Natural killer cell (primary cell): Measurements from ENCODE around the gene HNRNPAB. TPM values are rescaled to one million over a fixed set of nuclear protein-coding genes. Genes with fewer than 3 reads are reported as not detected.

Experiments
- ATAC-seq, 3 donors: fragments of 150-1000 bp in 2 of 3; fragments of 200-7000 bp in 1 of 3; cut with Tn5 transposase; 1 replicate in 1 of 3; 2 replicates in 2 of 3; pipeline ENCODE4 v1.10.0; 2021; ENCODE audit warnings: mild to moderate bottlenecking in 2 of 3, moderate library complexity in 2 of 3
- DNase-seq, 2 donors: peaks; one replicate each; pipeline versions ENCODE4 v3.0.0 to v3.0.0-alpha.2; 2013 to 2021; ENCODE audit warnings: mixed read lengths in 1 of 2
- H3K27ac ChIP-seq: one replicate; pipeline ENCODE4 v1.5.1; 2013; ENCODE audit warnings: mild to moderate bottlenecking, low read length
- H3K27me3 ChIP-seq: one replicate; pipeline ENCODE4 v1.6.1; 2013; ENCODE audit warnings: low read length; ENCODE audit not compliant: control insufficient read depth, insufficient read depth
- H3K36me3 ChIP-seq: one replicate; pipeline ENCODE4 v1.6.1; 2013; ENCODE audit warnings: low read length; ENCODE audit not compliant: control insufficient read depth, insufficient read depth
- H3K4me1 ChIP-seq: one replicate; pipeline ENCODE4 v1.6.1; 2013; ENCODE audit warnings: low read length; ENCODE audit not compliant: control insufficient read depth, insufficient read depth
- H3K4me3 ChIP-seq: one replicate; pipeline ENCODE4 v1.5.1; 2013; ENCODE audit warnings: low read length
- H3K9me3 ChIP-seq: one replicate; pipeline ENCODE4 v1.6.1; 2013; ENCODE audit warnings: low read length; ENCODE audit not compliant: control insufficient read depth, insufficient read depth
- H3K27ac Mint-ChIP-seq, 2 donors: one replicate each; pipeline ENCODE4 v1.8.0; 2022; ENCODE audit warnings: mild to moderate bottlenecking in 2 of 2, mixed read lengths in 2 of 2, moderate library complexity in 1 of 2
- H3K27me3 Mint-ChIP-seq, 2 donors: one replicate each; pipeline ENCODE4 v1.8.0; 2022; ENCODE audit warnings: low read depth in 2 of 2, mixed read lengths in 2 of 2
- H3K36me3 Mint-ChIP-seq: one replicate; pipeline ENCODE4 v1.8.0; 2022; ENCODE audit warnings: mixed read lengths
- H3K4me1 Mint-ChIP-seq, 2 donors: one replicate each; pipeline ENCODE4 v1.8.0; 2022; ENCODE audit warnings: mixed read lengths in 2 of 2
- H3K4me3 Mint-ChIP-seq: one replicate; pipeline ENCODE4 v1.8.0; 2022; ENCODE audit warnings: mild to moderate bottlenecking, moderate library complexity, mixed read lengths
- H3K9me3 Mint-ChIP-seq, 2 donors: one replicate each; pipeline ENCODE4 v1.8.0; 2022; ENCODE audit warnings: mixed read lengths in 2 of 2
- CTCF ChIP-seq: fragments of 200-600 bp; IDR thresholded peaks from one replicate; pipeline ENCODE4 v1.8.0; 2022; ENCODE audit warnings: antibody characterized with exemption
- WGBS: methylation state at CpG from one replicate; pipeline ENCODE4 v1.1.7; 2013; ENCODE audit warnings: missing lambda C conversion rate; ENCODE audit not compliant: insufficient coverage; 5-methylcytosine and 5-hydroxymethylcytosine counted together
- intact Hi-C: fragments of 100-400 bp; cut with micrococcal nuclease; formaldehyde crosslinking; loops from one replicate; pipeline ENCODE4 v1.14.2; 2022
- total RNA-seq, 4 donors: library from RNA; stranded (reverse); fragments of 120-200 nt in 1 of 4; gene quantifications; one replicate each; pipeline versions ENCODE4 v1.2.3 to v1.2.4, GENCODE V29; 2013 to 2022

HNRNPAB gene
- total RNA-seq, 3 donors from 2014 or later (not counting 1 experiment from before 2014, with no cell fraction given): 77.6 to 98.4 (median 88.4) TPM

- peak overlapping the region; percentile 51 for H3K27ac ChIP-seq
- H3K27me3 Mint-ChIP-seq: no peaks in the 10 kb centered on the region
- 3% methylated on average over 5 of the region's 5 CpGs for WGBS
- H3K9me3 ChIP-seq: no peaks in the 10 kb centered on the region
- peak overlapping the region; percentile 83 to 85 for H3K27ac Mint-ChIP-seq
- ATAC-seq (no peak), DNase-seq (no peak)
- H3K9me3 Mint-ChIP-seq: no peaks in the 10 kb centered on the region
- TF ChIP-seq CTCF: no peak
- no peaks in the 10 kb centered on the region for H3K36me3 Mint-ChIP-seq
- intact Hi-C loops: no loop called here
- H3K36me3 ChIP-seq: peaks cover 42% of the 10 kb centered on the region
- H3K4me1 Mint-ChIP-seq: peaks cover 34 to 44% of the 10 kb centered on the region in 2 donors
- peak overlapping the region; percentile 55 for H3K4me3 ChIP-seq
- peaks cover 27% of the 10 kb centered on the region for H3K4me1 ChIP-seq
- no peaks in the 10 kb centered on the region for H3K27me3 ChIP-seq
- H3K4me3 Mint-ChIP-seq: peak overlapping the region; percentile 81
Observed at GRCh38 chr5:178205749-178206047, 1.4 kb downstream of the HNRNPAB start.

DNA sequence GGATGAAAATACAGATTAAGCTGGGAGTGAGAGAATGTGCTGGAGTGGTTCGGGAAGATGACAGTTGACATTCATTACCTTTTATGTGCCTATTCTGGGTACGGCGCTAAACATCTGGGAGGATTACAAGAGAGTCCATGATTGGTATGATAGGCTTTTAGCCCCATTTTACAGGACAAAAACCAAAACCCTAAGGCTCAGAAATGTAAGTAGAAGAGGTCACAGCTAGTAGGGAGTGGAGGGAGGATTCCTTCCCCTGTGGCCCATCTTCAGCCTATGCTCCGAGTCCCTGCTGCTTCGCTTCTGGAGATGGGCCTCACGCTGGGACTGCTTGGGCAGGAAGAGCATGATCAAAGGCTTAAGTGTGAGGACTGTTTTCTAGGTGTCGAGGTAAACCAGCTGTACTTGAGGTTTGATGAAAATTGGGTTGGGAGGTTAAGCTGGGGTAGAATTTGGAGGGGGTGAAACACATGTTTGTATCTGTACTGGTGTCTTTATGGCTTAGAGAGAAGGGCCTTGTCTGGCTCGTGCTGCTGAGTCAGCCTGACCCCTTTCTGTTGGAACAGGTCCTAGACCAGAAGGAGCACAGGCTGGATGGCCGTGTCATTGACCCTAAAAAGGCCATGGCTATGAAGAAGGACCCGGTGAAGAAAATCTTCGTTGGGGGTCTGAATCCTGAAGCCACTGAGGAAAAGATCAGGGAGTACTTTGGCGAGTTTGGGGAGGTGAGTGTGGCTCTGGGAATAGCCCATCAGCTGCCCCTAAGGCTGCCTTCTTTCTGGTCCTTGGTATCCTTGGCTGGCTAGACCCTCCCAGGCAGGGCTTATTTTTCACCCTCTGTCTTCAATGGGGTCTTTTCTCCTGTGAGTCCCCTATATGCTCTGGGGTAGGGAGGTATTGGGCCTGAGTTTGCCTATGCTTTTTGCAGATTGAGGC is 2.1 kb downstream of the HNRNPAB start:
- DNase-seq (peak in 1 of 2 donors; percentile 55), ATAC-seq (no peak)
- intact Hi-C loops: no loop called here
- no peaks in the 10 kb centered on the region for H3K9me3 Mint-ChIP-seq
- Histone ChIP-seq H3K27ac (peak overlapping the region; percentile 51), H3K27me3 (no peaks in the 10 kb centered on the region), H3K4me3 (no peak overlapping the region), H3K9me3 (no peaks in the 10 kb centered on the region), H3K4me1 (peaks cover 27% of the 10 kb centered on the region), H3K36me3 (peaks cover 50% of the 10 kb centered on the region)
- H3K4me1 Mint-ChIP-seq: peaks cover 34 to 44% of the 10 kb centered on the region in 2 donors
- WGBS: 43% methylated on average over 12 of the region's 12 CpGs
- no peaks in the 10 kb centered on the region for H3K27me3 Mint-ChIP-seq
- peak overlapping the region; percentile 81 for H3K4me3 Mint-ChIP-seq
- H3K36me3 Mint-ChIP-seq: no peaks in the 10 kb centered on the region
- peak overlapping the region; percentile 83 to 85 for H3K27ac Mint-ChIP-seq
- no peak for TF ChIP-seq CTCF

DNA sequence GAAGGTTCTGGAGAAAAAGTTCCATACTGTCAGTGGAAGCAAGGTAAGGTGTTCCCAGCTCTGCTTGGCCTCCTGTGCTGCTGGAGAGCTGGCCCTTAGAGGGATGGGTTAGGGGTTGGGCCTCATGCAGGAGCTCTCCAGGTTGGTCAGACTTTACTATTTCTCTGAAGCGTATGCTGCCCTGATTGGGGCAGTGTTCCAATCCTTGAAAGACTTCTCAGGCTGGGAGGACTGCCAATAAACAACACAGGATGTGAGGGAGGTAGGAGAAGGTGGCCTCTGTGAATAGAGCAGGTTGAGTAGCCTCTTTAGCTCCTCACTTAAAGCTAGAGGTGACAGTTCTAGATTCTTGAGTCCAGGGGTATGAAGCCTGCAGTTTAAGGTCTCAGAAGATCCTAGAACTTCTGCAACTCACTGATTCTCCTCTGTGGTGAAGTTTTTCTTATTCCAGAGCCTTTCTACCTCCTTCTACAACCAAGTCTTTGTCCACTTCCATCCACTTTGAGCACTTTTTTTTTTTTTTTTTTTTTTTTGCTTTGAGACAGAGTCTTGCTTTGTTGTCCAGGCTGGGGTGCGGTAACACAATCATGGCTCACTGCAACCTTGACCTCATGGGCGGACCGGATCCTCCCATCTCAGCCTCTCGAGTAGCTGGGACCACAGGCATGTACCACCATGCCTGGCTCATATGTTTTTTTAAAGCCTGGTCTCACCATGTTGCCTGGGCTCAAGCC is 3.0 kb downstream of the HNRNPAB start:
- TF ChIP-seq CTCF: no peak
- Mint-ChIP-seq H3K27me3 (no peaks in the 10 kb centered on the region), H3K36me3 (no peaks in the 10 kb centered on the region), H3K4me1 (peaks cover 34 to 44% of the 10 kb centered on the region in 2 donors), H3K27ac (peak overlapping the region; percentile 83 to 85), H3K4me3 (peak overlapping the region; percentile 81), H3K9me3 (no peaks in the 10 kb centered on the region)
- H3K9me3 ChIP-seq: no peaks in the 10 kb centered on the region
- peaks cover 59% of the 10 kb centered on the region for H3K36me3 ChIP-seq
- H3K4me3 ChIP-seq: no peak overlapping the region
- WGBS: 92% methylated on average over 5 of the region's 5 CpGs
- DNase-seq (no peak), ATAC-seq (no peak)
- no peak overlapping the region for H3K27ac ChIP-seq
- intact Hi-C loops: no loop called here
- H3K4me1 ChIP-seq: peaks cover 27% of the 10 kb centered on the region
- H3K27me3 ChIP-seq: no peaks in the 10 kb centered on the region
